Ureter (tissue), 1 donor: Measurements from ENCODE around the gene FHOD3. TPM values are rescaled to one million over a fixed set of nuclear protein-coding genes. Genes with fewer than 3 reads are reported as not detected.
"Not testable (repeated sequence)": the region's sequence is repeated elsewhere in the genome, so short reads cannot be mapped to it uniquely, and the experiment has no call there.

Experiments used
- DNase-seq: peaks from one replicate; pipeline ENCODE4 v3.0.0-alpha.2; 2020; ENCODE audit warnings: low spot score
- total RNA-seq: library from RNA; stranded (reverse); gene quantifications from one replicate; pipeline ENCODE4 v1.2.4, GENCODE V29; 2023
- donor health status: DM: yes; HTN: yes; CAD: no.

The FHOD3 gene
- total RNA-seq, 1 donor from 2014 or later = 25.7 TPM

- no peak for DNase-seq
These were observed 152.8 kb downstream of the FHOD3 start for GRCh38 chr18:36450264-36450663.

GRCh38 chr18:36451454-36452251, 154.1 kb downstream of the FHOD3 start:
- no peak for DNase-seq

- DNase-seq = no peak
These were observed 156.7 kb downstream of the FHOD3 start for GRCh38 chr18:36454245-36454644.

GRCh38 chr18:36454848-36455458, 157.4 kb downstream of the FHOD3 start:
- DNase-seq = no peak

- no peak for DNase-seq
These were observed 158.4 kb downstream of the FHOD3 start for GRCh38 chr18:36455931-36456330.

- no peak for DNase-seq
These were observed 159.1 kb downstream of the FHOD3 start for GRCh38 chr18:36456622-36457021.

- no peak for DNase-seq
These were observed 160.2 kb downstream of the FHOD3 start for GRCh38 chr18:36457683-36458082.

- no peak for DNase-seq
These were observed 160.8 kb downstream of the FHOD3 start for GRCh38 chr18:36458306-36458705.

GRCh38 chr18:36459203-36459602, 161.7 kb downstream of the FHOD3 start:
- DNase-seq = no peak

GRCh38 chr18:36459786-36460185, 162.3 kb downstream of the FHOD3 start:
- DNase-seq = no peak

- DNase-seq = no peak
These were observed 162.9 kb downstream of the FHOD3 start for GRCh38 chr18:36460324-36460850.

- DNase-seq = no peak
These were observed 163.3 kb downstream of the FHOD3 start for GRCh38 chr18:36460854-36461253.

- DNase-seq = no peak
These were observed 164.1 kb downstream of the FHOD3 start for GRCh38 chr18:36461551-36461987.

- not testable (repeated sequence) for DNase-seq
These were observed 166.0 kb downstream of the FHOD3 start for GRCh38 chr18:36463516-36463915.

- no peak for DNase-seq
These were observed 166.7 kb downstream of the FHOD3 start for GRCh38 chr18:36464126-36464651.

GRCh38 chr18:36465276-36465675, 167.8 kb downstream of the FHOD3 start:
- no peak for DNase-seq

- no peak for DNase-seq
These were observed 168.5 kb downstream of the FHOD3 start for GRCh38 chr18:36465970-36466369.

GRCh38 chr18:36467614-36468013, 170.1 kb downstream of the FHOD3 start:
- no peak for DNase-seq

GRCh38 chr18:36468161-36468560, 170.6 kb downstream of the FHOD3 start:
- DNase-seq = no peak

- DNase-seq = no peak
These were observed 171.9 kb downstream of the FHOD3 start for GRCh38 chr18:36469461-36469860.

GRCh38 chr18:36470896-36471295, 173.4 kb downstream of the FHOD3 start:
- DNase-seq = no peak

GRCh38 chr18:36471393-36471792, 173.9 kb downstream of the FHOD3 start:
- DNase-seq = no peak

GRCh38 chr18:36476433-36476832, 178.9 kb downstream of the FHOD3 start:
- no peak for DNase-seq
